ENCODE data around the gene SLC38A11. TPM values are rescaled to one million over a fixed set of nuclear protein-coding genes. Genes with fewer than 3 reads are reported as not detected.
"Not testable (repeated sequence)": the region's sequence is repeated elsewhere in the genome, so short reads cannot be mapped to it uniquely, and the experiment has no call there.

Gene SLC38A11
- polyA plus RNA-seq, 3 donors, result 0.07 TPM; not detected in 2

GRCh38 chr2:164979113-164979512 lies 23.8 kb upstream of the SLC38A11 start:
- H3K9me3 Mint-ChIP-seq, result peaks cover 0 to 2% (median 0%) of the 10 kb centered on the region in 7 donors
- H3K4me1 Mint-ChIP-seq, result peaks cover 21% of the 10 kb centered on the region
- no peak for DNase-seq
- no peaks in the 10 kb centered on the region for H3K79me2 ChIP-seq (ENCODE audit: insufficient read depth, low read length)
- H3K4me3 Mint-ChIP-seq, result no peak overlapping the region
- no peak overlapping the region for H2AFZ ChIP-seq (ENCODE audit: insufficient read depth, low read depth, low read length, poor library complexity, severe bottlenecking)
- no peak overlapping the region for H3K27ac Mint-ChIP-seq
- H3K4me2 ChIP-seq (replicated peaks; ENCODE audit: extremely low read depth, low read length, poor library complexity, severe bottlenecking), result no peak overlapping the region
- H3K9ac ChIP-seq (ENCODE audit: insufficient read depth, low read length, poor library complexity, severe bottlenecking), result no peak overlapping the region
- intact Hi-C loops (cut with micrococcal nuclease), result no loop called here
- H3K36me3 ChIP-seq (replicated peaks in 1 of 2; ENCODE audit: control insufficient read depth in 1 of 2, insufficient read depth in 2 of 2, low read length in 2 of 2), result no peaks in the 10 kb centered on the region
- no peaks in the 10 kb centered on the region for H3K27me3 Mint-ChIP-seq (ENCODE audit: low read depth in 3 of 3)
- no peak overlapping the region for H3K27ac ChIP-seq (ENCODE audit: low read depth in 1 of 2, low read length in 2 of 2)
- H4K20me1 ChIP-seq (ENCODE audit: insufficient read depth, low read length), result no peaks in the 10 kb centered on the region
- no peak overlapping the region for H3K4me3 ChIP-seq (replicated peaks in 1 of 3; ENCODE audit: low read depth in 2 of 3, low read length in 3 of 3)
- TF ChIP-seq CTCF (IDR thresholded peaks at IDR 0.05), result no peak
- H3K27me3 ChIP-seq (ENCODE audit: control insufficient read depth in 2 of 2, insufficient read depth in 2 of 2, low read length in 2 of 2), result no peaks in the 10 kb centered on the region
- no CpG with 5 or more reads among the region's 2 CpGs for WGBS (ENCODE audit: insufficient coverage)
- no peaks in the 10 kb centered on the region for H3K36me3 Mint-ChIP-seq
- no peaks in the 10 kb centered on the region for H3K9me3 ChIP-seq (replicated peaks in 1 of 2; ENCODE audit: control insufficient read depth in 1 of 2, insufficient read depth in 1 of 2, low read length in 2 of 2)
- peaks cover 5 to 22% of the 10 kb centered on the region in 2 donors for H3K4me1 ChIP-seq (ENCODE audit: control insufficient read depth in 1 of 2, insufficient read depth in 2 of 2, low read length in 2 of 2)

GRCh38 chr2:164976875-164977470 lies 21.6 kb upstream of the SLC38A11 start:
- H3K79me2 ChIP-seq (ENCODE audit: insufficient read depth, low read length); H3K9ac ChIP-seq (ENCODE audit: insufficient read depth, low read length, poor library complexity, severe bottlenecking); DNase-seq; H3K36me3 Mint-ChIP-seq; intact Hi-C loops (cut with micrococcal nuclease); H3K27me3 ChIP-seq (ENCODE audit: control insufficient read depth in 2 of 2, insufficient read depth in 2 of 2, low read length in 2 of 2); H3K4me3 ChIP-seq (replicated peaks in 1 of 3; ENCODE audit: low read depth in 2 of 3, low read length in 3 of 3); H3K36me3 ChIP-seq (replicated peaks in 1 of 2; ENCODE audit: control insufficient read depth in 1 of 2, insufficient read depth in 2 of 2, low read length in 2 of 2); H3K9me3 Mint-ChIP-seq; H3K4me3 Mint-ChIP-seq; H3K27ac ChIP-seq (ENCODE audit: low read depth in 1 of 2, low read length in 2 of 2); H3K27ac Mint-ChIP-seq; H3K27me3 Mint-ChIP-seq (ENCODE audit: low read depth in 3 of 3); H2AFZ ChIP-seq (ENCODE audit: insufficient read depth, low read depth, low read length, poor library complexity, severe bottlenecking); H3K9me3 ChIP-seq (replicated peaks in 1 of 2; ENCODE audit: control insufficient read depth in 1 of 2, insufficient read depth in 1 of 2, low read length in 2 of 2); H4K20me1 ChIP-seq (ENCODE audit: insufficient read depth, low read length); H3K4me2 ChIP-seq (replicated peaks; ENCODE audit: extremely low read depth, low read length, poor library complexity, severe bottlenecking): not testable (repeated sequence)
- H3K4me1 Mint-ChIP-seq, result peaks cover 21% of the 10 kb centered on the region
- no CpG with 5 or more reads among the region's 5 CpGs for WGBS (ENCODE audit: insufficient coverage)
- peaks cover 5 to 24% of the 10 kb centered on the region in 2 donors for H3K4me1 ChIP-seq (ENCODE audit: control insufficient read depth in 1 of 2, insufficient read depth in 2 of 2, low read length in 2 of 2)
